Endometrial microvascular endothelial cells (primary cell): ENCODE measurements around the gene HBA1. TPM values are rescaled to one million over a fixed set of nuclear protein-coding genes. Genes with fewer than 3 reads are reported as not detected.
"Not testable (repeated sequence)": the region's sequence is repeated elsewhere in the genome, so short reads cannot be mapped to it uniquely, and the experiment has no call there.

Experiments used
- in situ Hi-C: cut with HindIII; loops from 2 replicates; pipeline ENCODE4 v1.10.0; 2017; ENCODE audit warnings: low sequenced_read_pairs, low pct_unique_long_range_greater_than_20kb; ENCODE audit errors: inconsistent ontology term
- total RNA-seq: library from RNA; depleted of rRNA; stranded (reverse); fragments of >200 nt; gene quantifications from one replicate; pipeline ENCODE4 v1.2.3, GENCODE V29; 2015; ENCODE audit errors: inconsistent ontology term

Gene HBA1
- total RNA-seq, 1 donor from 2014 or later, result not detected

- in situ Hi-C loops, result not testable (repeated sequence)
Observed at GRCh38 chr16:172374-172941, 4.0 kb upstream of the HBA1 start, which contains the start of gene HBA2. TSS of gene HBA2 (plus strand) at chr16:172876. CDS start at chr16:172913, 37 bp downstream.

- in situ Hi-C loops, result not testable (repeated sequence)
Observed at GRCh38 chr16:173211-173854, 3.1 kb upstream of the HBA1 start.

GRCh38 chr16:173928-174769 lies 2.3 kb upstream of the HBA1 start:
- in situ Hi-C loops, result not testable (repeated sequence)

GRCh38 chr16:175011-175949 lies 1.2 kb upstream of the HBA1 start:
- in situ Hi-C loops, result no loop called here

GRCh38 chr16:176006-176405 lies 474 bp upstream of the HBA1 start:
- in situ Hi-C loops, result not testable (repeated sequence)

GRCh38 chr16:177394-177822 lies 928 bp downstream of the HBA1 start:
- in situ Hi-C loops, result no loop called here

GRCh38 chr16:177981-178667 lies 1.6 kb downstream of the HBA1 start:
- in situ Hi-C loops, result no loop called here

GRCh38 chr16:178668-179015 lies 2.2 kb downstream of the HBA1 start:
- in situ Hi-C loops, result no loop called here

GRCh38 chr16:179211-180092 lies 3.0 kb downstream of the HBA1 start:
- in situ Hi-C loops, result no loop called here

- in situ Hi-C loops, result no loop called here
Observed at GRCh38 chr16:180101-180675, 3.7 kb downstream of the HBA1 start, which contains the start of gene HBQ1. TSS of gene HBQ1 (plus strand) at chr16:180459. CDS start at chr16:180487, 28 bp downstream.

GRCh38 chr16:180681-181564 lies 4.4 kb downstream of the HBA1 start:
- in situ Hi-C loops, result no loop called here

- in situ Hi-C loops, result no loop called here
Observed at GRCh38 chr16:181565-182021, 5.1 kb downstream of the HBA1 start.

GRCh38 chr16:183005-183404 lies 6.5 kb downstream of the HBA1 start:
- in situ Hi-C loops, result no loop called here

- in situ Hi-C loops, result no loop called here
Observed at GRCh38 chr16:185213-185612, 8.7 kb downstream of the HBA1 start.

- in situ Hi-C loops, result no loop called here
Observed at GRCh38 chr16:185691-186090, 9.2 kb downstream of the HBA1 start.

GRCh38 chr16:187330-187729 lies 10.8 kb downstream of the HBA1 start:
- in situ Hi-C loops, result no loop called here
